SK-N-SH (cell line): ENCODE data around the gene SH2D3A. TPM values are rescaled to one million over a fixed set of nuclear protein-coding genes. Genes with fewer than 3 reads are reported as not detected.

ENCODE experiments used
- CTCF ChIA-PET: fragments of 300-600, 350-600 bp; formaldehyde crosslinking; extraction: SDS; loops from one replicate; lab custom pipeline; 2021; lab: Yijun Ruan, JAX
- POLR2A ChIA-PET: fragments of 350-600 bp; sonication (Branson Sonifier 250); formaldehyde crosslinking; extraction: SDS; loops from one replicate; lab custom pipeline; 2020; ENCODE audit warnings: antibody characterized with exemption, inconsistent platforms; lab: Yijun Ruan, JAX
- DNase-seq: peaks from one replicate; pipeline ENCODE4 v3.0.0; 2012
- H2AFZ ChIP-seq: fragments of 200-600 bp; sonication (generic); 2 replicates; pipeline ENCODE4 v1.8.1; 2016; ENCODE audit warnings: antibody characterized with exemption, mild to moderate bottlenecking, low read depth
- H3F3A ChIP-seq: fragments of 200-600 bp; sonication (generic); replicated peaks from 2 replicates; pipeline ENCODE3; 2016; ENCODE audit warnings: antibody characterized with exemption, mild to moderate bottlenecking; ENCODE audit not compliant: insufficient read depth
- H3K27ac ChIP-seq, 2 experiments: fragments of 200-500 bp in 1 of 2; fragments of 200-600 bp in 1 of 2; sonication (Bioruptor generic) in 1 of 2; sonication (generic), shearing (Covaris generic) in 1 of 2; 2 replicates each; pipeline versions ENCODE4 v1.5.1 to v1.6.1; 2014 to 2016; ENCODE audit warnings: low read depth in 2 of 2, inconsistent platforms in 1 of 2, low read length in 1 of 2, mild to moderate bottlenecking in 1 of 2, mixed read lengths in 1 of 2
- H3K27me3 ChIP-seq: fragments of 200-600 bp; sonication (generic), shearing (Covaris generic); 2 replicates; pipeline ENCODE4 v1.6.1; 2016; ENCODE audit warnings: mixed run types; ENCODE audit not compliant: insufficient read depth
- H3K36me3 ChIP-seq, 2 experiments: fragments of 200-500 bp in 1 of 2; fragments of 200-600 bp in 1 of 2; sonication (Bioruptor generic) in 1 of 2; sonication (generic) in 1 of 2; replicated peaks in 1 of 2; 2 replicates each; pipeline versions ENCODE3 to v1.5.1; 2014 to 2016; ENCODE audit warnings: low read length in 1 of 2, mild to moderate bottlenecking in 1 of 2; ENCODE audit not compliant: insufficient read depth in 2 of 2, control insufficient read depth in 1 of 2
- H3K4me1 ChIP-seq, 2 experiments: fragments of 200-500 bp in 1 of 2; fragments of 200-600 bp in 1 of 2; sonication (Bioruptor generic) in 1 of 2; sonication (generic), shearing (Covaris generic) in 1 of 2; 2 replicates each; pipeline versions ENCODE4 v1.5.1 to v1.6.1; 2014 to 2016; ENCODE audit warnings: low read depth in 1 of 2, low read length in 1 of 2, mixed run types in 1 of 2; ENCODE audit not compliant: insufficient read depth in 2 of 2, control insufficient read depth in 1 of 2
- H3K4me2 ChIP-seq: fragments of 200-600 bp; sonication (generic), shearing (Covaris generic); 2 replicates; pipeline ENCODE4 v1.6.1; 2017; ENCODE audit warnings: mixed run types
- H3K4me3 ChIP-seq, 2 experiments: fragments of 200-500 bp in 1 of 2; fragments of 200-600 bp in 1 of 2; sonication (Bioruptor generic) in 1 of 2; sonication (generic), shearing (Covaris generic) in 1 of 2; 2 replicates each; pipeline versions ENCODE4 v1.5.1 to v1.8.1; 2014 to 2016; ENCODE audit warnings: low read depth in 2 of 2, inconsistent platforms in 1 of 2, low read length in 1 of 2, mild to moderate bottlenecking in 1 of 2, mixed read lengths in 1 of 2, moderate library complexity in 1 of 2
- H3K79me2 ChIP-seq: fragments of 200-600 bp; sonication (generic); 2 replicates; pipeline ENCODE4 v1.8.1; 2017; ENCODE audit warnings: mild to moderate bottlenecking; ENCODE audit not compliant: insufficient read depth
- H3K9ac ChIP-seq: fragments of 200-600 bp; sonication (generic); 2 replicates; pipeline ENCODE4 v1.6.1; 2017; ENCODE audit warnings: mixed run types
- H3K9me2 ChIP-seq: fragments of 200-600 bp; sonication (generic); 2 replicates; pipeline ENCODE4 v1.6.1; 2017; ENCODE audit warnings: mixed run types
- H3K9me3 ChIP-seq: fragments of 200-600 bp; sonication (generic); 2 replicates; pipeline ENCODE4 v1.6.1; 2017; ENCODE audit warnings: mixed run types, mild to moderate bottlenecking, moderate library complexity
- H4K20me1 ChIP-seq: fragments of 200-600 bp; sonication (generic); 2 replicates; pipeline ENCODE4 v1.6.1; 2017; ENCODE audit warnings: mild to moderate bottlenecking, mixed run types; ENCODE audit not compliant: insufficient read depth
- ELF1 ChIP-seq: IDR thresholded peaks from 2 replicates; pipeline ENCODE4 v1.4.0; 2012
- EP300 ChIP-seq, 2 experiments: IDR thresholded peaks; 2 replicates each; pipeline versions ENCODE4 v1.4.0 to v1.6.1; 2012; ENCODE audit warnings: borderline replicate concordance in 1 of 2, low read depth in 1 of 2, low read length in 1 of 2
- EZH2phosphoT487 ChIP-seq: fragments of 200-600 bp; sonication (generic); IDR thresholded peaks from 2 replicates; pipeline ENCODE4 v1.6.1; 2017; ENCODE audit warnings: low read depth, mixed run types, mild to moderate bottlenecking, antibody characterized with exemption, moderate library complexity, borderline replicate concordance
- GATA2 ChIP-seq: sonication (generic); formaldehyde crosslinking; IDR thresholded peaks from 2 replicates; pipeline ENCODE4 v1.5.0; 2020; ENCODE audit warnings: mild to moderate bottlenecking, missing genetic modification reagents
- MXI1 ChIP-seq: IDR thresholded peaks from 2 replicates; pipeline ENCODE4 v1.6.1; 2012; ENCODE audit warnings: mild to moderate bottlenecking, low read depth, low read length, improper control_type of control experiment
- NFIC ChIP-seq: IDR thresholded peaks from 2 replicates; pipeline ENCODE4 v1.4.0; 2012; ENCODE audit warnings: borderline replicate concordance
- NRF1 ChIP-seq: IDR thresholded peaks from 2 replicates; pipeline ENCODE4 v1.6.1; 2012; ENCODE audit warnings: low read depth, mild to moderate bottlenecking, low read length
- RAD21 ChIP-seq: IDR thresholded peaks from 2 replicates; pipeline ENCODE4 v1.6.1; 2012; ENCODE audit warnings: mild to moderate bottlenecking, low read length
- REST ChIP-seq: IDR thresholded peaks from 2 replicates; pipeline ENCODE4 v1.6.1; 2012; ENCODE audit warnings: mild to moderate bottlenecking, low read depth, low read length, moderate library complexity
- SIN3A ChIP-seq: IDR thresholded peaks from 2 replicates; pipeline ENCODE4 v1.6.1; 2012; ENCODE audit warnings: low read depth, mild to moderate bottlenecking, low read length, moderate library complexity, borderline replicate concordance
- TEAD4 ChIP-seq: IDR thresholded peaks from 2 replicates; pipeline ENCODE4 v1.4.0; 2012; ENCODE audit warnings: mild to moderate bottlenecking, borderline replicate concordance; ENCODE audit not compliant: insufficient read depth
- USF1 ChIP-seq: IDR thresholded peaks from 2 replicates; pipeline ENCODE4 v1.4.0; 2012; ENCODE audit warnings: low read depth, borderline replicate concordance
- USF2 ChIP-seq: fragments of 150-350 bp; IDR thresholded peaks from 2 replicates; pipeline ENCODE4 v1.6.1; 2017; ENCODE audit warnings: antibody characterized with exemption, low read length, low read depth, borderline replicate concordance
- WGBS: methylation state at CpG from one replicate; pipeline ENCODE4 v1.1.6; 2017; ENCODE audit warnings: low lambda C conversion rate; 5-methylcytosine and 5-hydroxymethylcytosine counted together
- polyA plus RNA-seq, 3 experiments: library from polyadenylated mRNA; depleted of rRNA; stranded (reverse); fragments of >200 nt; gene quantifications; 2 replicates each; pipeline ENCODE4 v1.2.3, GENCODE V29; 2012

SH2D3A gene
- polyA plus RNA-seq, 1 of the 3 experiments (the other 2 are of a cell fraction), result 0.35 TPM

- no peak for TF ChIP-seq SIN3A
- TF ChIP-seq RAD21, result no peak
- no peak for TF ChIP-seq TEAD4
- TF ChIP-seq, all 33 proteins: peak for 0
Measured at GRCh38 chr19:6791237-6791636, 24.0 kb upstream of the SH2D3A start (continued).

GRCh38 chr19:6790194-6791128 lies 23.2 kb upstream of the SH2D3A start:
- no peak overlapping the region for H2AFZ ChIP-seq
- H3K36me3 ChIP-seq, result no peaks in the 10 kb centered on the region
- DNase-seq, result no peak
- H3K9ac ChIP-seq, result no peak overlapping the region
- no peak overlapping the region for H3K4me3 ChIP-seq
- TF ChIP-seq EP300 (IDR thresholded peaks at IDR 0.05; ENCODE audit: borderline replicate concordance in 1 of 2, low read depth in 1 of 2, low read length in 1 of 2), result no peak
- TF ChIP-seq ELF1, result no peak
- no peak for TF ChIP-seq USF1
- TF ChIP-seq USF2, result no peak
- TF ChIP-seq EZH2phosphoT487, result no peak
- TF ChIP-seq NRF1, result no peak
- TF ChIP-seq NFIC, result no peak
- TF ChIP-seq MXI1, result no peak
- no peak for TF ChIP-seq REST
- TF ChIP-seq GATA2, result no peak
- peaks cover 17% of the 10 kb centered on the region; the same call in 1 of the 2 replicates for H3K27me3 ChIP-seq
- H3K79me2 ChIP-seq, result no peaks in the 10 kb centered on the region
- ChIA-PET POLR2A (no interaction called here), CTCF (interaction anchor here (1.0 to 1.4 kb wide), 3 partner anchors 9 to 188 kb away, joined by 3 to 5 read pairs (median 3); no protein-coding TSS in a partner anchor)
- no peak overlapping the region for H3K4me2 ChIP-seq
- H4K20me1 ChIP-seq, result no peaks in the 10 kb centered on the region
- no peaks in the 10 kb centered on the region for H3K9me3 ChIP-seq
- H3K4me1 ChIP-seq, result no peaks in the 10 kb centered on the region
- no peaks in the 10 kb centered on the region for H3K9me2 ChIP-seq
- no peaks in the 10 kb centered on the region for H3F3A ChIP-seq
- 5% methylated on average over 5 of the region's 5 CpGs for WGBS
- no peak overlapping the region for H3K27ac ChIP-seq
